Measurements from ENCODE around the gene LHFPL4.

The LHFPL4 gene

DNA sequence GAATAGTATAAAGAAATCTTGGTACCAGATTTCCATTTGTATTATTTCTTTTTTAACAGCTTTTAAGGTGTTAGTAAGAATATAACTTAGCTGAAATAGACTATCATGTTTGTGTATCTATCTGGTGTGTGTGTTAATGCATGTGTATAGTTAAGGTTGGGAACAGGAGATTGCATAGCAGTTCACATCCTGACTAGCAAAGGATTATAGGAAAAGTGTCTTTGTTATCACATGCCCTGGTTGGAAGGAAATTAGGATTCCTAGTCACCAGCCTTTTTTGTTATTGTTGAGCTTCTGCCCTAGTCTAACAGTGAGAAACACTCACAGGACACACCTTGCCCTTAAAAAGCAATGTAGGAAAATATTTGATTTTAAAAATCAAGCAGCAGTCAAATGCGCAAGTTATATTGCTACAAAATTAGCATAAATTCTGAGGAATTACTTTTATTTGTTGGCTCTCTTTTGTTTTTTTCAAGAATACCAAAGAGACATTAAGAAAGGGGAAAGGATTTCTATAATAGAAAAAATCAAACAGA is 98.0 kb downstream of the LHFPL4 start:
- no peak overlapping the region for H3K4me3 ChIP-seq (ENCODE audit: control insufficient read depth, low read depth, low read length)
- DNase-seq (ENCODE audit: low read depth): no peak
- TF ChIP-seq, protein P1, sequence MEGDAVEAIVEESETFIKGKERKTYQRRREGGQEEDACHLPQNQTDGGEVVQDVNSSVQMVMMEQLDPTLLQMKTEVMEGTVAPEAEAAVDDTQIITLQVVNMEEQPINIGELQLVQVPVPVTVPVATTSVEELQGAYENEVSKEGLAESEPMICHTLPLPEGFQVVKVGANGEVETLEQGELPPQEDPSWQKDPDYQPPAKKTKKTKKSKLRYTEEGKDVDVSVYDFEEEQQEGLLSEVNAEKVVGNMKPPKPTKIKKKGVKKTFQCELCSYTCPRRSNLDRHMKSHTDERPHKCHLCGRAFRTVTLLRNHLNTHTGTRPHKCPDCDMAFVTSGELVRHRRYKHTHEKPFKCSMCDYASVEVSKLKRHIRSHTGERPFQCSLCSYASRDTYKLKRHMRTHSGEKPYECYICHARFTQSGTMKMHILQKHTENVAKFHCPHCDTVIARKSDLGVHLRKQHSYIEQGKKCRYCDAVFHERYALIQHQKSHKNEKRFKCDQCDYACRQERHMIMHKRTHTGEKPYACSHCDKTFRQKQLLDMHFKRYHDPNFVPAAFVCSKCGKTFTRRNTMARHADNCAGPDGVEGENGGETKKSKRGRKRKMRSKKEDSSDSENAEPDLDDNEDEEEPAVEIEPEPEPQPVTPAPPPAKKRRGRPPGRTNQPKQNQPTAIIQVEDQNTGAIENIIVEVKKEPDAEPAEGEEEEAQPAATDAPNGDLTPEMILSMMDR (IDR thresholded peaks at IDR 0.05; ENCODE audit: control insufficient read depth, insufficient read depth, low read depth, low read length, missing control alignments): no peak

DNA sequence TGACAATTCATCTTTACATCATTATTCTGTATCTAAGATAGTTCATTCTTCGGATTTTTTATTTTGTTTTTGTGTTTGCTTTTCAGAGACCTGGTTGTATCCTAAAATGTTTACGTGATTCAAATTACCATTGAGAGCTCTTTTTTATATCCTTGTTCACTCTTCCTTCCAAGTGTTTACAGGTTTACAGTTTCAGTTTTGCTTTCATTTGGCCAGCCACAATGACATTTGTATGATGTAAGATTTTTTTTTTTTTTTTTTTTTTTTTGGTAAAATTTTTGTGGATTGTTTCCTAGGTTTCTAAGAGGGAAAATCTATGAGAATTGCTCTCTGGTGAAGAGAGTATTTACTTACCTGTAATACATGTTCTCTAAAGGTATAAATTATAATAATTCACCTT is 101.2 kb downstream of the LHFPL4 start:
- H3K4me3 ChIP-seq (ENCODE audit: control insufficient read depth, low read depth, low read length): no peak overlapping the region
- no peak for DNase-seq (ENCODE audit: low read depth)
- TF ChIP-seq, protein P1 (IDR thresholded peaks at IDR 0.05; ENCODE audit: control insufficient read depth, insufficient read depth, low read depth, low read length, missing control alignments): no peak

DNA sequence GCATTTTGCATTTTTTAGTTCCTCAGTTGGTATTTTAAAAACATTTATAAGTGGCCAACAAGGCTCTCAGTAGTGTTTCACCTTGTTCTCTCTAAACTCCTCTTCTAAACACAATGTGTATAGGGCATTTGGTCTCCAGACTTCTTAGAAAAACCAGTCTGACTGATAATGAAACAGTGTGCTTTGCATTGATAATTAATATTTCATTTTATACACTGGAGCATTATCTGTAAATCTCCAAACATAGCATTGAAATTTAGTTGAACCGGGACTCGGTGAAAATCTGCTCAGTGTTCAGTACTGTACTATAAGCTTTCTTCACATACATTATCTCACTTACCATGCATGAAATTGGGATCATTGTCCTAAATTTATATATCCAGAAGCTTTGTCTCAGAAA is 102.6 kb downstream of the LHFPL4 start:
- no peak for DNase-seq (ENCODE audit: low read depth)
- no peak overlapping the region for H3K4me3 ChIP-seq (ENCODE audit: control insufficient read depth, low read depth, low read length)
- TF ChIP-seq, protein P1 (IDR thresholded peaks at IDR 0.05; ENCODE audit: control insufficient read depth, insufficient read depth, low read depth, low read length, missing control alignments): no peak

DNA sequence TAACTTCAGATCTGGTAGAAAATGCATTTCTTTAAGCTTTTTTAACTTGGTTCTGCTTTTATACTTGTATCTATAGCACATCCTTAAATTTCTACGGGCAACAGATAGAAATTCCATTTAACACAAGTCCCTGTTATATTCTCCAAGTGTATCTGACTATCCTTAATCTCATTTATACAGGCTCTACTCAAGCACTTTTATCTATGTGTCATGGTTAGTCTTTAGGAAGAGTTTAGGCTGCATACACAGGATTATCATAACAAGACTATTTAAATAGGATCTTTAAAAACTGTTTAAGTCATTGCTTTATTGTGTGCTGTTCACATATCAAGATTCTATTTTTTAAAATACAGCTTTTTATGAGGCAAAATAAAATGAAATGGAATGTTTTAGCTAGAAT is 103.5 kb downstream of the LHFPL4 start:
- DNase-seq (ENCODE audit: low read depth): no peak
- no peak overlapping the region for H3K4me3 ChIP-seq (ENCODE audit: control insufficient read depth, low read depth, low read length)
- TF ChIP-seq, protein P1 (IDR thresholded peaks at IDR 0.05; ENCODE audit: control insufficient read depth, insufficient read depth, low read depth, low read length, missing control alignments): no peak

DNA sequence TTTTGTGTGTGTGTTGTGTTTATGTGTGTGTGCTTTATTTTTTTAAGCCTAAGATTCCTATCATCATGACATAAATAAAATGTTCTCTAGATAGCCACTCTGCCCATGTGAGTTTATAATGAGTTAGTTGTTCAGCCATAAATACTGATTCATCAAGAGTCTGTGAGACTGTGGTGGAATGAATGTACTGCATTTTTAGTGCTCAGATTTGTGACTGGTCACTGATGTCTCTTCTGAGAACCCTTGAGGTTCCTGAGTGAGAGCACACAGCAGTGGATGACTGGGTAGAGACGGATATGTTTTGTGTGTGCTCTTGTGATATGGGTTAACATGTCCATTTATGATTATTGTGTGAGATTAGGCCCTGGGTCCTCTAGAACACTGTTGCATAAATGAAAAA is 105.0 kb downstream of the LHFPL4 start:
- DNase-seq (ENCODE audit: low read depth): no peak
- TF ChIP-seq, protein P1 (IDR thresholded peaks at IDR 0.05; ENCODE audit: control insufficient read depth, insufficient read depth, low read depth, low read length, missing control alignments): no peak
- H3K4me3 ChIP-seq (ENCODE audit: control insufficient read depth, low read depth, low read length): no peak overlapping the region
